Left forelimb (tissue), 1 donor: ENCODE measurements around the gene C15orf40.

Experiments used
- DNase-seq: peaks from one replicate; pipeline ENCODE4 v3.0.0-alpha.2; 2018; ENCODE audit warnings: low spot score

Gene C15orf40

DNA sequence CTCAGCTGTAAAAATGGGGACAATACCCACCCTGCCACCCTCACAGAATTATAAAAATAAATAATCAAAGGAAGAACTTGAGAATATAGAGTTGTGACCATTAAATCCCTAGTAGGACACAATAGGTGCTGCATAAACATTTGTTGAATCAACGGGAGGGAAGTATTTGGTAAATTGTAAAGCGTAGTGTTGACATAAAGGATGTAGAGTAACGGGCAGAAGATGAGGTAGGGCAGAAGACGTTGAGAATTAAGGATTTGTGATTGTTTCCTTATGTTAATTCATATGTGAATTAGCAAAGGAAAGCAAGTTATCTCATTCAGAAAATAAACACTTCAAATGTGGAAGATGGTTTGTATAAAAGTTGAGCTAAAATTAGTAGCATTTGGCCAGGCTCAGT is 18.3 kb downstream of the C15orf40 start:
- DNase-seq: no peak

DNA sequence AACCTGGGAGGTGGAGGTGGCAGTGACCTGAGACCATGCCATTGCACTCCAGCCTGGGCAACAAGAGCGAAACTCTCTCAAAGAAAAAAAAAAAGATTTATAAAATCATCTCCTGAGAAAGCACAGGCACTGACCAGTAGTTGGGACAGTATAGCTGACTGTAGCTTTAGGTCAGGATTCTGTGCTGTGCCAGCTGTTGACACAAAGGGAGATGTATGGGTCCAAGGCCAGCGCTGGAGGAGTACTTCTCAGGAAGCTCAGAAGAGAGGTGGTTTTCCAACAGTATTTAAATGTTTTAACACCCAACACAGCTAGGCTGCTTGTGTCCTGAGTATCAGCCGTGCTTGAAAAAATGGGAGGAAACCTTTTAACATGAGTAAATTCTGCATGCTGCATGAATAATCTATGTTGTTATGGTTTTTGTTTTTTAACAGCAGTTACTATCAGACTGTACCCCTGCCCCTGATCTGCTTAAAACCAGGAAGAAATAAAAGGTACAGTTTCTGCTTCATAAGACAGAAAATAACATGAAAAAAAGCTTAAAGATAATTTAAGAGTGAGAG is 18.9 kb downstream of the C15orf40 start:
- no peak for DNase-seq

- DNase-seq: no peak
These were observed 25.0 kb downstream of the C15orf40 start for GRCh38 chr15:82986442-82986780.

- DNase-seq: peak; percentile 95
These were observed 25.6 kb downstream of the C15orf40 start, which contains the start of gene RAMAC for GRCh38 chr15:82985688-82986441. TSS of gene RAMAC (plus strand) at chr15:82986210. CDS start at chr15:82989019, 2,809 bp downstream.

GRCh38 chr15:82980981-82981380 is 30.5 kb downstream of the C15orf40 start:
- DNase-seq: no peak

- DNase-seq: no peak
These were observed 31.7 kb downstream of the C15orf40 start for GRCh38 chr15:82979726-82980125.

GRCh38 chr15:82978438-82978837 is 33.0 kb downstream of the C15orf40 start:
- DNase-seq: no peak

GRCh38 chr15:82977076-82977475 is 34.4 kb downstream of the C15orf40 start:
- DNase-seq: no peak

GRCh38 chr15:82972990-82973389 is 38.4 kb downstream of the C15orf40 start:
- DNase-seq: no peak

DNA sequence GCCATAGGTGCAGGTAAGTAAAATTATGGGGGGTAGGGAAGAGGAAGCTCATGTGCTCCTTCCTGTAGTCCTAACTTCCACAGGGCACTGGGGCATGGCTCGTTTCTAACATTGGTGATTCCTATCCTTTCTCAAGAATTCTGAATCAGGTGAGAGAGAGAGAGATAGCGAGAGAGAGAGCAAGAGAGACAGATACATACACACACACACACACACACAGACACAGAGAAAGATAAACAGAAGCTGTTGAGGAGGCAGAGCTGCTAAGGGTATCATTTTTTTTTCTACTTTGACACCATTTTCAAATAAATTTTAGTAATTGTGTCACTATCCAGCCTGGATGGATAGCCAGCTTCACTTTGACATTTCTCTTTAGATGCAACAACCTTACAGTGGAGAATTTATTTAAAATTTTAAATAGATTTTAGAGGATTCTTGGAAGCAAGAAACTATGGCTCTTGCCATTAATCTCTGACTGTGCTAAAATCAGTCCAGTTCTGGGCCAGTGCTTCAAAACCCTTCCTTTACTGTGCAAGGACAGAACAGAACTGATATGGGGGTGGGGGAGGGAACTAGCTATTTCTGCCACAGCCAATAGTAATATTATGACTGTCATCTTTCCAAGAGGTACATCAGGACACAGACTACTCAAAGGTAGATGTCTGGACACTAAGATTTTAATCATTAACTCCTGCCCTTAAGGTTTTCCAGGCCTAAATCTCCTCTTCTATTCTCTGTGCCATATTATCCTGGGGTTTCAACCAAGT is 40.0 kb downstream of the C15orf40 start:
- no peak for DNase-seq

- DNase-seq: no peak
These were observed 40.7 kb downstream of the C15orf40 start for GRCh38 chr15:82970696-82971095.

DNA sequence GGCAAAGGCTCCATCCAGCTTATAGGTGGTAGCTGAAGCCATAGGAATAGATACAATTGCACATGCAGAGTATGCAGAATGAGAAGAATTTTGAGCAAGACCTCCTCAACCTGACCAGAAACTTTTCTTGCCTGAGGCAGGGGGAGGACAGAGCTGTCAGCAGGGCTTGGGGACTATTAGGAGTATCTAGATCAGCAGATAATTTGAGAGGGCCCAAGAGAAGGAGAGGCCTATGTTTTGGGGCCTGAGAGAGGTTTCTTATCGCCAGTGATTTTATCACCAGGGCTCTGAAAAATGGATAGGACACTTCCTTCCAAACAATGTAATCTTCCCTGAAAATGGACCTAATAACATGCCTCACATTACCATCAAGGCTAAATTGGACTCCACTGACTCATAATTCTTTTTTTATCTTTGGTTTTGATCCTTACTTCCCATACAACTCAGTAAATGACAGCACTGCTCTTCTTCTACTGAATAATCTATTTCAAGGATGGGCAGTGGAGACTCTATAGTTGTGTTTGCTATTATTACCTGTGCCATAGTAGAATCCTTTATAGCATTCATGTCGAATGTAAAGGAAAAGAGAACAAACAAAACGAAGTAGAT is 41.3 kb downstream of the C15orf40 start:
- no peak for DNase-seq

DNA sequence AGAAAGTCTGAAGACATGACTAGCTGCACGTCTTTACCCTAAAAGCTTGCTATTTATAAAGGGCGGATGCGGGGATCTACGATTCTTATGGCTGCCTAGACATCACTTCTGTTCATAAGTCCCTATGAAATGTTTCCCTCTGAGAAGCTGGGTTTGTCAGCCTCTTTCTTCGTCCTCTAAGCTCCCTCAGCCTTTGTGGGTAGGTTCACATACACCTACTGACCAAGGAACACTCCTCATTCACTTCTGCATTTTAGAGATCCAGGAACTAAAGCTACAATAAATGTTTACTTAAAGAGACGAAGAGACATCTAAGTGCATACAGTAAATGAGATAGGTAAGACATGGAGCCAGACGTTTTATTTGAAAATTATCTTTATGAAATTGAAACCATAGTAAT is 42.1 kb downstream of the C15orf40 start:
- no peak for DNase-seq

- no peak for DNase-seq
These were observed 43.4 kb downstream of the C15orf40 start for GRCh38 chr15:82968066-82968465.

- no peak for DNase-seq
These were observed 44.8 kb downstream of the C15orf40 start for GRCh38 chr15:82966671-82967071.

DNA sequence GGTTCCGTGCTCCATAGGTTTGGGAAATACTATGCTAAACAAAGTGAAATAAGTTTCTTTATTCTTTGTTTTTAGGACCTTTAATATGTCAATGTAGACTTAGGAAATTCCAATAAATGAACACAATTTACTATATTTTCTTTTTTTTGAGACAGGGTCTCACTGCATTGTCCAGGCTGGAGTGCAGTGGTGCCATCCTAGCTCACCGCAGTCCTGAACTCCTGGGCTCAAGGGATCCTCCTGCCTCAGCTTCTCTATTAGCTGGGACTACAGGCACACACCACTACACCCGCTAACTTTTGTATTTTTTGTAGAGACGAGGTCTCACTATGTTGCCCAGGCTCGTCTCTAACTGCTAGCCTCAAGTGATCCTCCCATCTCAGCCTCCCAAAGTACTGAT is 46.5 kb downstream of the C15orf40 start:
- DNase-seq: no peak

DNA sequence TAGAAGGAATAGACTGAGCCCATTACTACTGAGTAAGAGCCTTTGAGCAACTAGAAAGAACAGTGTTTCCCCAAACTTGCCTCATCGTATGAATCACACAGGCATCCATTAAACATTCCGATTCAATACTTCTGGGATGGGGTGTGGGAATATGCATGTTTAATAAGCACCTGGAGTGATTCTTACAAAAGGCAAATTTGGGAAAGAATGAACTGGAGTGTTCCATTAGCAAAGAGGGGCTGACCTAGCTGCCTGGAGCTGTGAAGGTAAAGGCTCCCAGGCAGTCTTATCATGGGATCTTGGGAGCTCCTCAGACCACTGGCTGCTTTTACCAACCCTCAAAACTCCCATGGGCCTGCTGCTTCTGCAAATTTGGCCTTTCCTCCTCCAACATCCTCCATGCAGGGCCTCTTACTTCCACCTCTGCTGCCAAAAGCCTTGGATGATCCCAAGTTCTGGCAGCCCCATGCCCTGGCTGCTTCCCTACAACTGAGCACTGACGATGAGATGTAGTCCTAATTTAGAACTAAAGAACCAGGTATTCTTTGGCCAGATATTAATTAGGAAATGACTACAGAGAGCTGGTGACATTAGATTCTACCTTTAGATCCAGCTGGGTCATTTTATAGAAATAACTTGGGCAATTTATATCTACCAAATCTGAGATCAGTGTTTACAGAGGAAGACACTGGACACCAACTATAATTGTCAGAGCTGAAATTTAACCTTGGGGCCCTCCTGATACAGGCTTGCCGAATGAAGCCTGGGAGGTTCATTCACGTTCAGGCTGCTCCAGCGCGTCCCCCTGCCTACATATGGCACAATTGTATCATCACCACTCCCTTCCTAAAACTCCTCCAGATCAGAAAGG is 47.7 kb downstream of the C15orf40 start:
- no peak for DNase-seq

GRCh38 chr15:82960766-82961165 is 50.7 kb downstream of the C15orf40 start:
- no peak for DNase-seq

- no peak for DNase-seq
These were observed 52.0 kb downstream of the C15orf40 start for GRCh38 chr15:82959423-82959822.

- DNase-seq: no peak
These were observed 52.8 kb downstream of the C15orf40 start for GRCh38 chr15:82958638-82959037.

- DNase-seq: no peak
These were observed 59.0 kb downstream of the C15orf40 start, which contains the start of gene HOMER2 for GRCh38 chr15:82952158-82953081. TSS of gene HOMER2 (minus strand) at chr15:82952720. CDS start at chr15:82952535, 185 bp downstream.
